Endodermal cell (in vitro differentiated cells): ENCODE measurements around the gene NLRP9. TPM values are rescaled to one million over a fixed set of nuclear protein-coding genes. Genes with fewer than 3 reads are reported as not detected.

ENCODE experiments used
- DNase-seq: peaks from one replicate; pipeline ENCODE4 v3.0.0-alpha.2; 2017
- H3K27ac ChIP-seq: 2 replicates; pipeline ENCODE4 v1.5.1; 2013; ENCODE audit warnings: mild to moderate bottlenecking, low read depth, low read length, moderate library complexity
- H3K27me3 ChIP-seq: 2 replicates; pipeline ENCODE4 v1.6.1; 2013; ENCODE audit warnings: mild to moderate bottlenecking, low read length, moderate library complexity; ENCODE audit not compliant: insufficient read depth, control insufficient read depth, poor library complexity, severe bottlenecking
- H3K36me3 ChIP-seq: 2 replicates; pipeline ENCODE4 v1.7.0; 2013; ENCODE audit warnings: mild to moderate bottlenecking, low read length, moderate library complexity; ENCODE audit not compliant: control insufficient read depth, insufficient read depth
- H3K4me1 ChIP-seq: one replicate; pipeline ENCODE4 v1.7.0; 2013; ENCODE audit warnings: low read length; ENCODE audit not compliant: control insufficient read depth, insufficient read depth
- H3K4me3 ChIP-seq: 2 replicates; pipeline ENCODE4 v1.5.1; 2013; ENCODE audit warnings: mild to moderate bottlenecking, low read length, moderate library complexity
- H3K9ac ChIP-seq: 2 replicates; pipeline ENCODE4 v1.6.1; 2013; ENCODE audit warnings: mild to moderate bottlenecking, low read length, moderate library complexity; ENCODE audit not compliant: poor library complexity, severe bottlenecking; ENCODE audit errors: extremely low read depth
- H3K9me3 ChIP-seq: 2 replicates; pipeline ENCODE4 v1.6.1; 2013; ENCODE audit warnings: mild to moderate bottlenecking, low read length, moderate library complexity; ENCODE audit not compliant: control insufficient read depth
- H3K27ac Mint-ChIP-seq: 2 replicates; pipeline ENCODE4 v1.8.0; 2020; ENCODE audit warnings: mixed read lengths
- H3K27me3 Mint-ChIP-seq: 2 replicates; pipeline ENCODE4 v1.8.0; 2021; ENCODE audit warnings: mild to moderate bottlenecking, mixed read lengths; ENCODE audit not compliant: insufficient read depth
- H3K36me3 Mint-ChIP-seq: 2 replicates; pipeline ENCODE4 v1.8.0; 2020; ENCODE audit warnings: low read depth, mixed read lengths
- H3K4me1 Mint-ChIP-seq: 2 replicates; pipeline ENCODE4 v1.8.0; 2020; ENCODE audit warnings: mixed read lengths
- H3K4me3 Mint-ChIP-seq: 2 replicates; pipeline ENCODE4 v1.8.0; 2020; ENCODE audit warnings: mild to moderate bottlenecking, moderate library complexity, mixed read lengths
- H3K9me3 Mint-ChIP-seq: 2 replicates; pipeline ENCODE4 v1.8.0; 2020; ENCODE audit warnings: mild to moderate bottlenecking, mixed read lengths
- WGBS, 2 experiments: methylation state at CpG; one replicate each; pipeline versions ENCODE4 v1.1.5 to v1.1.7; 2013; ENCODE audit warnings: missing lambda C conversion rate in 2 of 2, mixed read lengths in 1 of 2; ENCODE audit not compliant: insufficient coverage in 1 of 2, insufficient read length in 1 of 2; 5-methylcytosine and 5-hydroxymethylcytosine counted together
- total RNA-seq, 2 donors: library from RNA; stranded (reverse); fragmentation: NEBNext Ultra II Directional in 1 of 2; extraction: Animal tissue kit (Norgen Biotek cat#: 25700) in 1 of 2; gene quantifications; 2 replicates in 1 of 2; 3 replicates in 1 of 2; pipeline ENCODE4 v1.2.1, GENCODE V29; 2021
- TF ChIP-seq, protein P1 (sequence below): fragments of 200-600 bp; sonication (generic); conservative IDR thresholded peaks from 2 replicates; pipeline ENCODE4 v1.5.0; 2021; ENCODE audit warnings: antibody characterized with exemption, mild to moderate bottlenecking

The NLRP9 gene
- total RNA-seq, 2 donors from 2014 or later = not detected

DNA sequence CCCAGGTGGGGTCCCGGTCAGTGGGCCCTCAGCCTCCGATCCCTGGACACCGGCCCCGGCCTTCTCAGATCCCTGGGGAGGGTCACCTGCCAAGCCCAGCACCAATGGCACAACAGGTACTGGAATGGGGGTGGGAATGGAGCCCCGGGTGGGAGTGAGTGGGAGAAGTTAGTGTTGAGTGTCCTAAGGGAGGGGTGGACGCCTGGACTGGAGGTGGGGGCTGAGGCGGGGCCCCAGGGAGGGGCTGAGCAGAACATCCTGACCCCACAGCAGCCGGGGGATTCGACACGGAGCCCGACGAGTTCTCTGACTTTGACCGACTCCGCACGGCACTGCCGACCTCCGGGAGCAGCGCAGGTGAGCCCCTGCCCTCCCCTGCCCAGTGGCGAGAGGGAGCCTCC, 45.5 kb downstream of the NLRP9 start:
- 94 to 97% methylated on average over 12 to 19 of the region's 19 CpGs for WGBS, 2 experiments
- Mint-ChIP-seq H3K4me1 (no peaks in the 10 kb centered on the region), H3K27ac (no peak overlapping the region), H3K27me3 (no peaks in the 10 kb centered on the region), H3K9me3 (no peaks in the 10 kb centered on the region), H3K36me3 (peaks cover 44% of the 10 kb centered on the region), H3K4me3 (no peak overlapping the region)
- DNase-seq = no peak
- peaks cover 36% of the 10 kb centered on the region for H3K36me3 ChIP-seq
- TF ChIP-seq, protein P1, sequence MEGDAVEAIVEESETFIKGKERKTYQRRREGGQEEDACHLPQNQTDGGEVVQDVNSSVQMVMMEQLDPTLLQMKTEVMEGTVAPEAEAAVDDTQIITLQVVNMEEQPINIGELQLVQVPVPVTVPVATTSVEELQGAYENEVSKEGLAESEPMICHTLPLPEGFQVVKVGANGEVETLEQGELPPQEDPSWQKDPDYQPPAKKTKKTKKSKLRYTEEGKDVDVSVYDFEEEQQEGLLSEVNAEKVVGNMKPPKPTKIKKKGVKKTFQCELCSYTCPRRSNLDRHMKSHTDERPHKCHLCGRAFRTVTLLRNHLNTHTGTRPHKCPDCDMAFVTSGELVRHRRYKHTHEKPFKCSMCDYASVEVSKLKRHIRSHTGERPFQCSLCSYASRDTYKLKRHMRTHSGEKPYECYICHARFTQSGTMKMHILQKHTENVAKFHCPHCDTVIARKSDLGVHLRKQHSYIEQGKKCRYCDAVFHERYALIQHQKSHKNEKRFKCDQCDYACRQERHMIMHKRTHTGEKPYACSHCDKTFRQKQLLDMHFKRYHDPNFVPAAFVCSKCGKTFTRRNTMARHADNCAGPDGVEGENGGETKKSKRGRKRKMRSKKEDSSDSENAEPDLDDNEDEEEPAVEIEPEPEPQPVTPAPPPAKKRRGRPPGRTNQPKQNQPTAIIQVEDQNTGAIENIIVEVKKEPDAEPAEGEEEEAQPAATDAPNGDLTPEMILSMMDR = no peak
- H3K4me3 ChIP-seq = no peak overlapping the region
- H3K9me3 ChIP-seq = no peaks in the 10 kb centered on the region
- no peaks in the 10 kb centered on the region for H3K4me1 ChIP-seq
- H3K27me3 ChIP-seq = no peaks in the 10 kb centered on the region
- H3K27ac ChIP-seq = no peak overlapping the region
- no peak overlapping the region for H3K9ac ChIP-seq

DNA sequence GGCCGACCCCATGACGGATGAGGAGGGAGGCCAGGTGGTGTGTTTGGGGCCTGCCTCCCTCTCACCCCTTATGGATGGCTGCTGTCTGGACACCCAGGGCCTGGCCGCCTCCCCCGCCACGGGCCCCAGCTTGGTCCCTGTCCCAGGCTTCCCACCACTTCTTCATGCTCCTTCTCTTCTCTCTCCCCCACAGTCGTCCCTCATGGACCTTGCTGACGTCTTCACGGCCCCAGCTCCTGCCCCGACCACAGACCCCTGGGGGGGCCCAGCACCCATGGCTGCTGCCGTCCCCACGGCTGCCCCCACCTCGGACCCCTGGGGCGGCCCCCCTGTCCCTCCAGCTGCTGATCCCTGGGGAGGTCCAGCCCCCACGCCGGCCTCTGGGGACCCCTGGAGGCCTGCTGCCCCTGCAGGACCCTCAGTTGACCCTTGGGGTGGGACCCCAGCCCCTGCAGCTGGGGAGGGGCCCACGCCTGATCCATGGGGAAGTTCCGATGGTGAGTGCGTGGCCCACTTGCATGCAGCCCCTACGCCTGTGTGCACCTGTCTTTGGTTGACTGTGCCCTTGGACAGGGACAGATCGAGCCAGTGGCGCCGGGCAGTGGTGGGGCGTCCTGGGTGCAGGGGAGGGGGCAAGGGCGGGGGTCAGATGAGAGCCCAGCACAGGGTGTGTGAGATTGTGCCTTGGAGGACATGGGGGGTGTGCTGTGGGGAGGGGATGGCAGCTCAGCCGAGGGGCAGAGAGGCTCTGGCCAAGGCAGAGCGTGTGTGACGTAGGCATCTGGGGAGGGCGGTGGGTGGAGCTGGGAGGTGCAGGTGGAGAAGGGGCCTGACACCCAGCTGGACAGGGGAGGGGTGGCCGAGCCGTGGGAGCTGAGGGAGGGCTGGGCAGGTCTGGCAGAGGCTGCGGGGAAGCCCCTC, 46.4 kb downstream of the NLRP9 start:
- Histone ChIP-seq H3K36me3 (peaks cover 38% of the 10 kb centered on the region), H3K4me1 (no peaks in the 10 kb centered on the region), H3K4me3 (no peak overlapping the region), H3K27ac (no peak overlapping the region), H3K9me3 (no peaks in the 10 kb centered on the region), H3K9ac (no peak overlapping the region), H3K27me3 (no peaks in the 10 kb centered on the region)
- TF ChIP-seq, protein P1 = no peak
- Mint-ChIP-seq H3K27ac (no peak overlapping the region), H3K4me3 (no peak overlapping the region), H3K27me3 (no peaks in the 10 kb centered on the region), H3K4me1 (no peaks in the 10 kb centered on the region), H3K9me3 (no peaks in the 10 kb centered on the region), H3K36me3 (peaks cover 37% of the 10 kb centered on the region)
- WGBS, 2 experiments = 95 to 97% methylated on average over 12 to 31 of the region's 31 CpGs
- no peak for DNase-seq

DNA sequence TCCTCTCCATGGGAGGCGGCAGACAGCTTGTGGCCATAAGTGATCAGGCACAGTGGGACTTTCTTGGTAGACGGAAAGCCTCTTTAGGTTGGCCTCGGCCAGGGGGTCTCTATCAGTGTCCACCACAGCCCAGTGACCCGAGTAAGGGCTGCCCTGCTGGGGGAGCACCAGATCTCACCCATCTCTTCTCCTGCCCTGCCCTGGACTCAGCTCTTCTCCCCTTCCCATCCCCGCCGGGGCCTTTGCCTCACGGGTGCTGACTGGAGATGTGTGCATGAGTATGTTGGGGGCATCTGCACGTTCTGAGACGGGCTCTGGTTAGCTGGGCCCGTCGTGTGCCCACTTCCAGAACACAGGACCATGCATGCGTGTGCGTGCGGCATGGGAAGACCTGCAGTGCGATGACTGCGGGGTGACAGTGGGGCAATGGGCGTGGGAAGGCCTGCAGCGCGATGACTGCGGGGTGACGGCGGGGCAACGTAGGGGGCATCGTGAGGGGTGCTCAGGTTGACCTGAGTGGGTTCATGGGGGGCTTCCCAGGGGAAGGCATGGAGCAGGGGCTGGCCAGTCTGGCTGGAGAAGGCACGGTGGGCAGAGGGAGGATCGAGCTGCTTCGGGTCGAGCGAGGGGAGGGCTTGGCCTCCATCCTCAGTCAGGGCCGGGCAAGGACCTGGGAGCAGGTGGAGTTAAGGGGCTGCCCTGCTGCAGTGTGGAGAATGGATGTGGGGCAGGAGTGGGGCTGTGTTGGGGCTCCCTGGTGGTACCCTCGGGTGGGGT, 47.2 kb downstream of the NLRP9 start:
- Histone ChIP-seq H3K4me3 (no peak overlapping the region), H3K27me3 (no peaks in the 10 kb centered on the region), H3K36me3 (peaks cover 46% of the 10 kb centered on the region), H3K9me3 (no peaks in the 10 kb centered on the region), H3K27ac (no peak overlapping the region), H3K4me1 (no peaks in the 10 kb centered on the region), H3K9ac (no peak overlapping the region)
- Mint-ChIP-seq H3K9me3 (no peaks in the 10 kb centered on the region), H3K4me3 (no peak overlapping the region), H3K36me3 (peaks cover 36% of the 10 kb centered on the region), H3K27ac (no peak overlapping the region), H3K27me3 (no peaks in the 10 kb centered on the region), H3K4me1 (no peaks in the 10 kb centered on the region)
- WGBS, 2 experiments = 96 to 97% methylated on average over 17 to 31 of the region's 31 CpGs
- TF ChIP-seq, protein P1 = no peak
- DNase-seq = no peak
